Adrenal gland (tissue), 5 donors: Measurements from ENCODE around the gene ACBD6.

Experiments
- POLR2A ChIP-seq, 2 donors: fragments of 450-650 bp; IDR thresholded peaks; one replicate each; pipeline ENCODE4 v1.6.1; 2017; ENCODE audit warnings: antibody characterized with exemption in 2 of 2, mild to moderate bottlenecking in 2 of 2, moderate library complexity in 1 of 2
- TF ChIP-seq, protein P1 (sequence below), 6 experiments: fragments of 450-650 bp in 4 of 6; fragments of 200-600 bp in 2 of 6; sonication (generic) in 1 of 6; IDR thresholded peaks; 1 replicate in 5 of 6; 2 replicates in 1 of 6; pipeline versions ENCODE4 v1.5.1 to v1.8.0; 2016 to 2021; ENCODE audit warnings: antibody characterized with exemption in 6 of 6, mild to moderate bottlenecking in 2 of 6, moderate library complexity in 1 of 6
- donor health status: DM: no; HTN: no; CAD: no.

DNA sequence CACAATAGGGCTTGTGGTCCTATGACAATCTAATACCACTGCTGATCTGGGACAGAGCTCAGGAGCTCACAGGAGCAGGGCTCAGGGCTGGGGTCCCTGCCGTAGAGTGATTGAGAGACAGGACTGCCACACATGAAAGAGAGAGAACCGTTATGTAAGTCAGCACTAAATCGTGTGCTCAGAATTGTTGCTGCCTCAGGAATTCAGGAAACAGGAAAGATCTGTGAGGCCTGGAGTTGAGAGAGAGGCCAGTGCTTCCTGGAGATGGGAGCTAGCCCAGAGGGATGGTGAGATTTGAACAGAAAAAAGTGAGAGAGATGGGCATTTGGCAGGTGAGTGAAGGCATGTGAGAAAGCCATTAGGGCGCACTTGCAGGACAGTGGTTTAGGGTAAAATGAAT is 17.5 kb upstream of the ACBD6 start:
- TF ChIP-seq, protein P1, sequence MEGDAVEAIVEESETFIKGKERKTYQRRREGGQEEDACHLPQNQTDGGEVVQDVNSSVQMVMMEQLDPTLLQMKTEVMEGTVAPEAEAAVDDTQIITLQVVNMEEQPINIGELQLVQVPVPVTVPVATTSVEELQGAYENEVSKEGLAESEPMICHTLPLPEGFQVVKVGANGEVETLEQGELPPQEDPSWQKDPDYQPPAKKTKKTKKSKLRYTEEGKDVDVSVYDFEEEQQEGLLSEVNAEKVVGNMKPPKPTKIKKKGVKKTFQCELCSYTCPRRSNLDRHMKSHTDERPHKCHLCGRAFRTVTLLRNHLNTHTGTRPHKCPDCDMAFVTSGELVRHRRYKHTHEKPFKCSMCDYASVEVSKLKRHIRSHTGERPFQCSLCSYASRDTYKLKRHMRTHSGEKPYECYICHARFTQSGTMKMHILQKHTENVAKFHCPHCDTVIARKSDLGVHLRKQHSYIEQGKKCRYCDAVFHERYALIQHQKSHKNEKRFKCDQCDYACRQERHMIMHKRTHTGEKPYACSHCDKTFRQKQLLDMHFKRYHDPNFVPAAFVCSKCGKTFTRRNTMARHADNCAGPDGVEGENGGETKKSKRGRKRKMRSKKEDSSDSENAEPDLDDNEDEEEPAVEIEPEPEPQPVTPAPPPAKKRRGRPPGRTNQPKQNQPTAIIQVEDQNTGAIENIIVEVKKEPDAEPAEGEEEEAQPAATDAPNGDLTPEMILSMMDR (IDR thresholded peaks at IDR 0.05), result no peak
- no peak for TF ChIP-seq POLR2A (IDR thresholded peaks at IDR 0.05)
